Esophagus muscularis mucosa (tissue), 4 donors: Measurements from ENCODE around the gene LIN52.

Source experiments
- CTCF ChIP-seq, 3 experiments: fragments of 200-600 bp in 2 of 3; fragments of 450-650 bp in 1 of 3; sonication (generic) in 2 of 3; IDR thresholded peaks; one replicate each; pipeline ENCODE4 v1.5.1; 2017 to 2019; ENCODE audit warnings: antibody characterized with exemption in 3 of 3, mild to moderate bottlenecking in 2 of 3, moderate library complexity in 1 of 3
- EP300 ChIP-seq: sonication (generic); formaldehyde crosslinking; IDR thresholded peaks from one replicate; pipeline ENCODE4 v1.6.1; 2017; ENCODE audit warnings: antibody characterized with exemption
- POLR2A ChIP-seq: fragments of 450-650 bp; IDR thresholded peaks from one replicate; pipeline ENCODE4 v1.6.1; 2017; ENCODE audit warnings: antibody characterized with exemption, moderate library complexity, mild to moderate bottlenecking, low read depth
- POLR2AphosphoS5 ChIP-seq, 2 donors: sonication (generic); formaldehyde crosslinking; IDR thresholded peaks; one replicate each; pipeline ENCODE4 v1.6.1; 2017; ENCODE audit warnings: antibody characterized with exemption in 2 of 2

- TF ChIP-seq POLR2A (no peak), CTCF (IDR thresholded peaks at IDR 0.05) (no peak), POLR2AphosphoS5 (IDR thresholded peaks at IDR 0.05) (no peak), EP300 (no peak)
Measured at GRCh38 chr14:74195623-74196022, 110.9 kb downstream of the LIN52 start.
